ENCODE measurements around the gene NUP214. TPM values are rescaled to one million over a fixed set of nuclear protein-coding genes. Genes with fewer than 3 reads are reported as not detected.

Gene NUP214
- total and polyA plus RNA-seq, 2 of the 4 experiments (the other 2 are of a cell fraction): 7.9 to 13.4 TPM

DNA sequence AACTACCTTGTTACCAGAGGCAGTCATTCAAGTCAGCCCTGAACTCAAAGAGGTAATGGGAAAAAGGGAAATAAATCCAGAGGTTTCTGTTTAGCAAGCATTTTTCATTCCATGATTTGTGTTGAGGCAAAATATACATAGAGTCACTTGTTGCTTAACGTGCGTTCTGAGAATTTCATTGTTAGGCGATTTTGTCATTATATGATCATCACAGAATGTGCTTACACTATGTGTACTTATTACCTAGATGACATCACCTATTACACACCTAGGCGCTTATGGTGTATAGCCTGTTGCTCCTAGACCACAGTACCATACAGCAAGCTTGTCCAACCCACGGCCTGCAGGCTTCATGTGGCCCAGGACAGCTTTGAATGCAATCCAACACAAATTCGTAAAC is 36.2 kb downstream of the NUP214 start:
- H3K4me3 ChIP-seq (ENCODE audit: insufficient read depth, low read depth, low read length): no peak overlapping the region
- H4K20me1 ChIP-seq (ENCODE audit: insufficient read depth, low read length): 0 out of 2 replicates have a peak, but pooled peaks cover 4% of the 10 kb centered on the region
- H4K8ac ChIP-seq (ENCODE audit: low read depth in 2 of 2, low read length in 2 of 2): no peak overlapping the region
- H2BK120ac ChIP-seq (ENCODE audit: low read depth, low read length): no peak overlapping the region
- CTCF ChIA-PET: interaction anchor here (0.6 kb wide), 1 partner anchor 309 kb away, joined by 5 read pairs; no protein-coding TSS in a partner anchor
- intact Hi-C loops (cut with micrococcal nuclease) (no loop called here), in situ Hi-C loops (cut with MboI; ENCODE audit: low sequenced_read_pairs) (no loop called here), dilution Hi-C loops (cut with HindIII; ENCODE audit: low sequenced_read_pairs, unreplicated experiment) (no loop called here)
- H3K4me1 ChIP-seq (ENCODE audit: control insufficient read depth, insufficient read depth, low read length): no peaks in the 10 kb centered on the region
- ATAC-seq (ENCODE audit: low read depth) (no peak), DNase-seq (no peak)
- no peak overlapping the region for H3K56ac ChIP-seq (ENCODE audit: extremely low read depth, insufficient read depth, low read length)
- no peak overlapping the region for H2BK15ac ChIP-seq (ENCODE audit: low read depth, low read length)
- H3K4ac ChIP-seq (ENCODE audit: low read depth, low read length): no peak overlapping the region
- no peak overlapping the region for H2AFZ ChIP-seq (replicated peaks; ENCODE audit: low read length, poor library complexity)
- no peak overlapping the region for H2BK20ac ChIP-seq (ENCODE audit: low read depth, low read length)
- no peak overlapping the region for H2BK5ac ChIP-seq (ENCODE audit: low read depth, low read length, poor library complexity, severe bottlenecking)
- no peak overlapping the region for H4K91ac ChIP-seq (ENCODE audit: insufficient read depth, low read depth, low read length)
- H4K5ac ChIP-seq (ENCODE audit: low read depth, low read length): no peak overlapping the region
- no peak overlapping the region for H2AK9ac ChIP-seq (replicated peaks; ENCODE audit: low read depth, low read length, poor library complexity)
- no peak overlapping the region for H3K18ac ChIP-seq (ENCODE audit: low read depth, low read length)
- 100% methylated on average over 2 of the region's 6 CpGs; no CpG with 5 or more reads in 1 of the 2 experiments for whole genome bisulfite sequencing, 2 experiments (ENCODE audit: extremely low coverage in 2 of 2, insufficient read length in 1 of 2)
- H3K9ac ChIP-seq (ENCODE audit: low read depth, low read length): no peak overlapping the region
- no peak overlapping the region for H3K14ac ChIP-seq (replicated peaks; ENCODE audit: low read depth, low read length)
- H3K23ac ChIP-seq (ENCODE audit: low read depth, low read length): no peak overlapping the region
- peaks cover 2 to 6% of the 10 kb centered on the region in 2 experiments; a peak in 1 of 4 replicates for H3K79me1 ChIP-seq (ENCODE audit: low read depth in 1 of 2, low read length in 2 of 2)
- no peak for TF ChIP-seq MAZ (IDR thresholded peaks at IDR 0.05; ENCODE audit: borderline replicate concordance, low read depth, low read length)
- TF ChIP-seq ELK1 (IDR thresholded peaks at IDR 0.05; ENCODE audit: borderline replicate concordance, low read depth, low read length): no peak
- no peak for TF ChIP-seq SMC3 (IDR thresholded peaks at IDR 0.05; ENCODE audit: low read depth, low read length)
- no peaks in the 10 kb centered on the region for H3K9me3 ChIP-seq (ENCODE audit: control insufficient read depth, insufficient read depth, low read length)
- POLR2A ChIA-PET (ENCODE audit: unreplicated experiment): no interaction called here
- no peak overlapping the region for H3K27ac ChIP-seq (ENCODE audit: insufficient read depth, low read length)
- no peak overlapping the region for H3K4me2 ChIP-seq (ENCODE audit: low read depth, low read length)
- no peaks in the 10 kb centered on the region for H3K9me1 ChIP-seq (ENCODE audit: insufficient read depth, low read length)
- H2AK5ac ChIP-seq (ENCODE audit: low read depth, low read length): no peak overlapping the region
- H3K27me3 ChIP-seq (ENCODE audit: control insufficient read depth, insufficient read depth, low read length): no peaks in the 10 kb centered on the region
- no TSS peak for BruUV-seq (replicated peaks)
- H3K36me3 ChIP-seq (ENCODE audit: control insufficient read depth, insufficient read depth, low read length): peaks cover 44% of the 10 kb centered on the region
